H1 (cell line): Measurements from ENCODE around the gene PRRG1. TPM values are rescaled to one million over a fixed set of nuclear protein-coding genes. Genes with fewer than 3 reads are reported as not detected.

Source experiments
- CTCF ChIA-PET: fragments of 300-600 bp; sonication (Branson Sonifier 250); formaldehyde crosslinking; loops from one replicate; lab custom pipeline; 2021; ENCODE audit not compliant: partially characterized antibody; lab: Charles Lee
- POLR2A ChIA-PET: fragments of 300-600 bp; sonication (Branson Sonifier 250); formaldehyde crosslinking; loops from one replicate; lab custom pipeline; 2021; ENCODE audit warnings: inconsistent platforms; ENCODE audit not compliant: partially characterized antibody; lab: Charles Lee
- DNase-seq, 2 experiments: peaks; one replicate each; pipeline versions ENCODE4 v3.0.0 to v3.0.0-alpha.2; 2010 to 2022; ENCODE audit warnings: low spot score in 2 of 2, low read depth in 1 of 2, mixed read lengths in 1 of 2
- FAIRE-seq: peaks from 2 replicates; lab custom pipeline; 2011; peaks lifted over from hg19 to GRCh38; lab: Jason Lieb, UNC
- H2AFZ ChIP-seq: 2 replicates; pipeline ENCODE4 v1.8.1; 2012; ENCODE audit warnings: low read length, inconsistent platforms
- H2AK5ac ChIP-seq: 2 replicates; pipeline ENCODE4 v1.6.1; 2013; ENCODE audit warnings: low read depth, low read length
- H2BK120ac ChIP-seq: replicated peaks from 2 replicates; pipeline ENCODE3; 2013; ENCODE audit warnings: low read depth, low read length, inconsistent platforms
- H2BK12ac ChIP-seq: 2 replicates; pipeline ENCODE4 v1.6.1; 2013; ENCODE audit warnings: low read depth, low read length
- H2BK15ac ChIP-seq: 2 replicates; pipeline ENCODE4 v1.6.1; 2013; ENCODE audit warnings: low read length
- H2BK20ac ChIP-seq: 2 replicates; pipeline ENCODE4 v1.6.1; 2013; ENCODE audit warnings: low read length
- H2BK5ac ChIP-seq: 2 replicates; pipeline ENCODE4 v1.6.1; 2013; ENCODE audit warnings: low read depth, low read length
- H3K14ac ChIP-seq: 2 replicates; pipeline ENCODE4 v1.6.1; 2013; ENCODE audit warnings: inconsistent platforms; ENCODE audit not compliant: insufficient read length
- H3K18ac ChIP-seq: 2 replicates; pipeline ENCODE4 v1.6.1; 2013; ENCODE audit warnings: low read length; ENCODE audit errors: extremely low read depth
- H3K23ac ChIP-seq: 2 replicates; pipeline ENCODE4 v1.6.1; 2013; ENCODE audit warnings: inconsistent platforms; ENCODE audit not compliant: insufficient read length
- H3K23me2 ChIP-seq: 2 replicates; pipeline ENCODE4 v1.6.1; 2013; ENCODE audit warnings: low read depth, low read length
- H3K27ac ChIP-seq: 2 replicates; pipeline ENCODE4 v1.6.1; 2011; ENCODE audit warnings: low read depth, low read length, inconsistent platforms
- H3K27me3 ChIP-seq, 4 experiments: replicated peaks in 1 of 4; 1 replicate in 1 of 4; 2 replicates in 3 of 4; pipeline versions ENCODE4 v1.6.1 to v1.8.1; 2011 to 2013; ENCODE audit warnings: low read length in 3 of 4, mild to moderate bottlenecking in 3 of 4, inconsistent platforms in 2 of 4, mixed read lengths in 2 of 4, moderate library complexity in 1 of 4; ENCODE audit not compliant: control insufficient read depth in 3 of 4, insufficient read depth in 3 of 4; ENCODE audit errors: extremely low read depth in 1 of 4
- H3K36me3 ChIP-seq, 4 experiments: 2 replicates each; pipeline versions ENCODE4 v1.6.1 to v1.8.1; 2011 to 2013; ENCODE audit warnings: mild to moderate bottlenecking in 4 of 4, low read length in 3 of 4, moderate library complexity in 2 of 4, control low read depth in 1 of 4, inconsistent platforms in 1 of 4; ENCODE audit not compliant: insufficient read depth in 4 of 4, control insufficient read depth in 2 of 4
- H3K4ac ChIP-seq: replicated peaks from 2 replicates; pipeline ENCODE3; 2013; ENCODE audit warnings: low read length, low read depth, mixed read lengths, inconsistent platforms; ENCODE audit not compliant: insufficient read length
- H3K4me1 ChIP-seq, 4 experiments: replicated peaks in 1 of 4; 1 replicate in 1 of 4; 2 replicates in 3 of 4; pipeline versions ENCODE4 v1.6.1 to v1.8.1; 2011 to 2013; ENCODE audit warnings: low read length in 3 of 4, inconsistent platforms in 2 of 4, mixed read lengths in 1 of 4; ENCODE audit not compliant: insufficient read depth in 4 of 4, control insufficient read depth in 3 of 4
- H3K4me2 ChIP-seq, 2 experiments: 2 replicates each; pipeline versions ENCODE4 v1.6.1 to v1.8.1; 2011 to 2013; ENCODE audit warnings: low read depth in 2 of 2, low read length in 2 of 2, control low read depth in 1 of 2, inconsistent platforms in 1 of 2, mild to moderate bottlenecking in 1 of 2; ENCODE audit not compliant: insufficient read depth in 1 of 2
- H3K4me3 ChIP-seq, 4 experiments: fragments of 200-600, 300-600 bp in 1 of 4; sonication (generic), shearing (Covaris generic), sonication (Bioruptor Twin) in 1 of 4; 2 replicates each; pipeline versions ENCODE4 v1.5.1 to v1.8.1; 2011 to 2016; ENCODE audit warnings: low read length in 4 of 4, low read depth in 3 of 4, control low read depth in 2 of 4, inconsistent platforms in 2 of 4, mild to moderate bottlenecking in 2 of 4, mixed read lengths in 1 of 4, moderate library complexity in 1 of 4; ENCODE audit not compliant: insufficient read depth in 2 of 4; ENCODE audit errors: extremely low read depth in 1 of 4
- H3K56ac ChIP-seq: replicated peaks from 2 replicates; pipeline ENCODE3; 2013; ENCODE audit warnings: low read depth, mild to moderate bottlenecking, mixed read lengths, low read length, inconsistent platforms; ENCODE audit not compliant: insufficient read length
- H3K79me1 ChIP-seq: 2 replicates; pipeline ENCODE4 v1.6.1; 2013; ENCODE audit warnings: low read depth, low read length, control low read depth
- H3K79me2 ChIP-seq, 2 experiments: 2 replicates each; pipeline versions ENCODE4 v1.6.1 to v1.8.1; 2012 to 2013; ENCODE audit warnings: low read length in 2 of 2, mild to moderate bottlenecking in 2 of 2, inconsistent platforms in 1 of 2; ENCODE audit not compliant: insufficient read depth in 2 of 2, control insufficient read depth in 1 of 2
- H3K9ac ChIP-seq, 4 experiments: replicated peaks in 1 of 4; 1 replicate in 1 of 4; 2 replicates in 3 of 4; pipeline versions ENCODE4 v1.6.1 to v1.8.1; 2011 to 2013; ENCODE audit warnings: low read depth in 3 of 4, low read length in 3 of 4, control low read depth in 2 of 4, mild to moderate bottlenecking in 2 of 4, moderate library complexity in 2 of 4, inconsistent platforms in 1 of 4; ENCODE audit errors: extremely low read depth in 1 of 4
- H3K9me3 ChIP-seq, 2 experiments: 2 replicates each; pipeline versions ENCODE4 v1.6.1 to v1.8.1; 2012 to 2013; ENCODE audit warnings: mild to moderate bottlenecking in 2 of 2, moderate library complexity in 2 of 2, control low read depth in 1 of 2, inconsistent platforms in 1 of 2, low read depth in 1 of 2, low read length in 1 of 2, mixed read lengths in 1 of 2; ENCODE audit not compliant: insufficient read depth in 2 of 2
- H4K20me1 ChIP-seq, 2 experiments: replicated peaks in 1 of 2; 2 replicates each; pipeline versions ENCODE3 to v1.8.1; 2011 to 2013; ENCODE audit warnings: inconsistent platforms in 2 of 2, low read length in 2 of 2, mild to moderate bottlenecking in 1 of 2; ENCODE audit not compliant: insufficient read depth in 2 of 2, control insufficient read depth in 1 of 2
- H4K5ac ChIP-seq: 2 replicates; pipeline ENCODE4 v1.6.1; 2013; ENCODE audit warnings: low read length, low read depth, mixed read lengths, inconsistent platforms; ENCODE audit not compliant: insufficient read length
- H4K8ac ChIP-seq: 2 replicates; pipeline ENCODE4 v1.8.0; 2013; ENCODE audit warnings: mild to moderate bottlenecking, moderate library complexity, low read length, inconsistent platforms; ENCODE audit not compliant: insufficient read depth; ENCODE audit errors: extremely low read depth
- H4K91ac ChIP-seq: replicated peaks from 2 replicates; pipeline ENCODE3; 2013; ENCODE audit warnings: low read length, mixed read lengths, inconsistent platforms; ENCODE audit not compliant: insufficient read length
- ATF3 ChIP-seq: IDR thresholded peaks from 2 replicates; pipeline ENCODE4 v1.6.1; 2011; ENCODE audit warnings: low read depth, mild to moderate bottlenecking, low read length; ENCODE audit not compliant: insufficient read depth
- CHD2 ChIP-seq: IDR thresholded peaks from 2 replicates; pipeline ENCODE4 v1.6.1; 2012; ENCODE audit warnings: low read length, improper control_type of control experiment
- CTCF ChIP-seq, 3 experiments: IDR thresholded peaks; 1 replicate in 2 of 3; 2 replicates in 1 of 3; pipeline versions ENCODE4 v1.5.1 to v1.6.1; 2011; ENCODE audit warnings: low read length in 3 of 3, mild to moderate bottlenecking in 3 of 3, inconsistent platforms in 2 of 3, low read depth in 1 of 3, moderate library complexity in 1 of 3; ENCODE audit not compliant: insufficient read depth in 1 of 3; ENCODE audit errors: control extremely low read depth in 1 of 3
- EP300 ChIP-seq, 2 experiments: IDR thresholded peaks; 1 replicate in 1 of 2; 2 replicates in 1 of 2; pipeline ENCODE4 v1.6.1; 2011 to 2012; ENCODE audit warnings: low read depth in 2 of 2, low read length in 2 of 2, mild to moderate bottlenecking in 2 of 2, borderline replicate concordance in 1 of 2, inconsistent platforms in 1 of 2, moderate library complexity in 1 of 2
- JUN ChIP-seq: IDR thresholded peaks from 2 replicates; pipeline ENCODE4 v1.6.1; 2011; ENCODE audit warnings: low read depth, mild to moderate bottlenecking, improper control_type of control experiment, low read length
- KDM5A ChIP-seq: fragments of 200-600 bp; IDR thresholded peaks from 2 replicates; pipeline ENCODE4 v1.7.1; 2012; ENCODE audit warnings: mild to moderate bottlenecking, low read length, inconsistent platforms, mixed read lengths
- NRF1 ChIP-seq: IDR thresholded peaks from 2 replicates; pipeline ENCODE4 v1.6.1; 2011; ENCODE audit warnings: mild to moderate bottlenecking, low read depth, low read length, improper control_type of control experiment
- SAP30 ChIP-seq: fragments of 300-600 bp; sonication (generic); IDR thresholded peaks from 2 replicates; pipeline ENCODE4 v1.7.1; 2012; ENCODE audit warnings: low read length, moderate library complexity, mild to moderate bottlenecking, inconsistent platforms; ENCODE audit not compliant: insufficient read depth, insufficient replicate concordance
- SIN3A ChIP-seq, 2 experiments: IDR thresholded peaks in 1 of 2; conservative IDR thresholded peaks in 1 of 2; 2 replicates each; pipeline ENCODE4 v1.6.1; 2011 to 2012; ENCODE audit warnings: low read length in 2 of 2, improper control_type of control experiment in 1 of 2, low read depth in 1 of 2, mild to moderate bottlenecking in 1 of 2
- WGBS, 2 experiments: shearing (Covaris generic) in 1 of 2; methylation state at CpG; one replicate each; pipeline versions ENCODE4 v1.1.6 to v1.1.7; 2013 to 2015; ENCODE audit warnings: low lambda C conversion rate in 2 of 2, mixed read lengths in 2 of 2, inconsistent platforms in 1 of 2, low coverage in 1 of 2, missing lambda C conversion rate in 1 of 2; ENCODE audit not compliant: insufficient replicate concordance in 2 of 2, insufficient coverage in 1 of 2, insufficient read length in 1 of 2; ENCODE audit errors: extremely low coverage in 1 of 2, missing lambda C conversion rate in 1 of 2; 5-methylcytosine and 5-hydroxymethylcytosine counted together
- polyA plus RNA-seq, 7 experiments: library from polyadenylated mRNA; depleted of rRNA in 3 of 7; stranded (reverse) in 5 of 7; unstranded in 2 of 7; fragments of >200 nt in 5 of 7; fragments of 200-250 nt in 2 of 7; gene quantifications; 1 replicate in 5 of 7; 2 replicates in 1 of 7; 4 replicates in 1 of 7; pipeline versions ENCODE4 v1.2.1 to v1.2.3, GENCODE V29; 2011 to 2013; ENCODE audit warnings: missing spikeins in 2 of 7, mixed read lengths in 2 of 7
- total RNA-seq: library from RNA; stranded (reverse); fragmentation: NEBNext Ultra II Directional; extraction: Animal tissue kit (Norgen Biotek cat#: 25700); gene quantifications from 2 replicates; pipeline ENCODE4 v1.2.1, GENCODE V29; 2021

PRRG1 gene
- total and polyA plus RNA-seq, 2 of the 8 experiments (the other 6 are each of a cell fraction or from before 2014, with no cell fraction given) = 10.2 to 10.5 TPM

GRCh38 chrX:37491686-37492085, 142.5 kb downstream of the PRRG1 start:
- Histone ChIP-seq H4K91ac (no peak overlapping the region), H4K8ac (no peak overlapping the region), H3K18ac (no peak overlapping the region), H3K9me3 (peaks cover 0 to 10% of the 10 kb centered on the region in 2 experiments; a peak in 2 of 4 replicates), H2BK5ac (no peak overlapping the region), H3K36me3 (no peaks in the 10 kb centered on the region), H3K27me3 (no peaks in the 10 kb centered on the region; a peak in 1 of 7 replicates), H3K14ac (no peak overlapping the region), H4K20me1 (no peaks in the 10 kb centered on the region), H2BK120ac (no peak overlapping the region), H3K4me1 (no peaks in the 10 kb centered on the region), H2AK5ac (no peak overlapping the region), H3K4ac (no peak overlapping the region), H3K4me3 (no peak overlapping the region), H2BK15ac (no peak overlapping the region), H3K56ac (no peak overlapping the region), H3K23me2 (no peaks in the 10 kb centered on the region), H2AFZ (no peak overlapping the region), H2BK20ac (no peak overlapping the region), H3K4me2 (no peak overlapping the region), H2BK12ac (no peak overlapping the region), H3K27ac (no peak overlapping the region), H3K23ac (no peak overlapping the region), H3K9ac (no peak overlapping the region), H3K79me1 (no peaks in the 10 kb centered on the region), H4K5ac (no peak overlapping the region), H3K79me2 (no peaks in the 10 kb centered on the region)
- POLR2A ChIA-PET = no interaction called here
- WGBS, 2 experiments = 87% methylated on average over 11 of the region's 34 CpGs; no CpG with 5 or more reads in 1 of the 2 experiments
- DNase-seq (no peak), FAIRE-seq (no peak)
- CTCF ChIA-PET = no interaction called here
- no peak for TF ChIP-seq EP300 (IDR thresholded peaks at IDR 0.05; ENCODE audit: borderline replicate concordance in 1 of 2, low read depth in 2 of 2, low read length in 2 of 2)
- no peak for TF ChIP-seq SAP30
- TF ChIP-seq JUN = no peak
- TF ChIP-seq SIN3A (conservative IDR thresholded peaks at IDR 0.05 in 1 of 2, IDR thresholded peaks at IDR 0.05 in 1 of 2; ENCODE audit: low read depth in 1 of 2, low read length in 2 of 2) = no peak
- TF ChIP-seq CHD2 = no peak
- no peak for TF ChIP-seq CTCF (IDR thresholded peaks at IDR 0.05; ENCODE audit: control extremely low read depth in 1 of 3, insufficient read depth in 1 of 3, low read depth in 1 of 3, low read length in 3 of 3)
- no peak for TF ChIP-seq KDM5A
- no peak for TF ChIP-seq ATF3
- TF ChIP-seq NRF1 = no peak
